Fibroblast of lung (primary cell): Measurements from ENCODE around the gene ATG2A. TPM values are rescaled to one million over a fixed set of nuclear protein-coding genes. Genes with fewer than 3 reads are reported as not detected.

Experiments
- DNase-seq, 2 donors: peaks; one replicate each; pipeline versions ENCODE4 v3.0.0 to v3.0.0-alpha.2; 2010; ENCODE audit warnings: low read depth in 2 of 2
- H2AFZ ChIP-seq: 2 replicates; pipeline ENCODE4 v1.5.1; 2012; ENCODE audit warnings: low read length, control low read depth, inconsistent platforms
- H3K27ac ChIP-seq: 2 replicates; pipeline ENCODE4 v1.5.1; 2011; ENCODE audit warnings: low read length, control low read depth; ENCODE audit not compliant: insufficient read depth
- H3K27me3 ChIP-seq: 2 replicates; pipeline ENCODE4 v1.5.1; 2011; ENCODE audit warnings: mild to moderate bottlenecking, low read length; ENCODE audit not compliant: control insufficient read depth, insufficient read depth
- H3K36me3 ChIP-seq: 2 replicates; pipeline ENCODE4 v1.5.1; 2011; ENCODE audit warnings: low read length; ENCODE audit not compliant: control insufficient read depth, insufficient read depth
- H3K4me1 ChIP-seq: 2 replicates; pipeline ENCODE4 v1.5.1; 2011; ENCODE audit warnings: low read length; ENCODE audit not compliant: control insufficient read depth, insufficient read depth; ENCODE audit errors: extremely low read depth
- H3K4me2 ChIP-seq: 2 replicates; pipeline ENCODE4 v1.5.1; 2011; ENCODE audit warnings: low read length, control low read depth; ENCODE audit not compliant: insufficient read depth; ENCODE audit errors: extremely low read depth
- H3K4me3 ChIP-seq, 4 experiments: fragments of 200-600 bp in 1 of 4; sonication (generic) in 1 of 4; replicated peaks in 1 of 4; 2 replicates each; pipeline ENCODE4 v1.5.1; 2011 to 2016; ENCODE audit warnings: low read length in 4 of 4, low read depth in 3 of 4, mild to moderate bottlenecking in 3 of 4, control low read depth in 2 of 4, inconsistent platforms in 1 of 4, mixed read lengths in 1 of 4; ENCODE audit not compliant: insufficient read depth in 1 of 4; ENCODE audit errors: control extremely low read depth in 1 of 4
- H3K79me2 ChIP-seq: 2 replicates; pipeline ENCODE4 v1.5.1; 2012; ENCODE audit warnings: mild to moderate bottlenecking, low read length, inconsistent platforms; ENCODE audit not compliant: control insufficient read depth, insufficient read depth
- H3K9ac ChIP-seq: 2 replicates; pipeline ENCODE4 v1.5.1; 2011; ENCODE audit warnings: mild to moderate bottlenecking, low read length, control low read depth; ENCODE audit not compliant: insufficient read depth
- H3K9me3 ChIP-seq: 2 replicates; pipeline ENCODE4 v1.5.1; 2012; ENCODE audit warnings: low read depth, low read length; ENCODE audit not compliant: control insufficient read depth, insufficient read depth
- H4K20me1 ChIP-seq: 2 replicates; pipeline ENCODE4 v1.5.1; 2011; ENCODE audit warnings: low read length; ENCODE audit not compliant: control insufficient read depth, insufficient read depth; ENCODE audit errors: extremely low read depth
- CTCF ChIP-seq, 2 donors: IDR thresholded peaks in 1 of 2; conservative IDR thresholded peaks in 1 of 2; 1 replicate in 1 of 2; 2 replicates in 1 of 2; pipeline ENCODE4 v1.5.1; 2011 to 2012; ENCODE audit warnings: low read length in 2 of 2, control low read depth in 1 of 2, inconsistent platforms in 1 of 2, low read depth in 1 of 2, mild to moderate bottlenecking in 1 of 2
- EZH2 ChIP-seq: IDR thresholded peaks from 2 replicates; pipeline ENCODE4 v1.5.1; 2012; ENCODE audit warnings: low read length, control low read depth, mild to moderate bottlenecking; ENCODE audit errors: missing control alignments
- polyA plus RNA-seq, 2 donors: library from polyadenylated mRNA; depleted of rRNA in 1 of 2; stranded (reverse) in 1 of 2; unstranded in 1 of 2; fragments of >200 nt; gene quantifications; 2 replicates each; pipeline ENCODE4 v1.2.1, GENCODE V29; 2011 to 2012; ENCODE audit warnings: missing spikeins in 1 of 2
- total RNA-seq: library from RNA; depleted of rRNA; stranded (reverse); fragments of >200 nt; gene quantifications from 2 replicates; pipeline ENCODE4 v1.2.1, GENCODE V29; 2014

The ATG2A gene
- total and polyA plus RNA-seq, 2 donors (not counting 1 experiment from before 2014, with no cell fraction given), result 3.1 to 9.9 TPM

DNA sequence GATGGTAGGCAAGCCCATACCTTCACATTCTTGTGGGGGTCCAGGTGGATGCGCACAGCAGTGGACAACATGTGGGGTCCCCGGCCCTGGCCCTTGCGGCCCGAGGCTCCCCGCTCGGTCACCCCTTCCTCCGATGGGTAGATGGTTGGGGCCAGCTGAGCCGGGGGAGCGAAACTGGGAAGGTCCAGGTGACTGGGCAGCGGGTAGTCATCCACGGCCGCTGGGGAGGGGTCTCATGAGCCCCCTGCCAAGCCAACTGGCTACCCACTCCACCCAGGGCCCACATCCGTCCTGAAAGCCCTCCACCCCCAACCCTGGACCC lies 10.7 kb downstream of the ATG2A start:
- H4K20me1 ChIP-seq, result no peaks in the 10 kb centered on the region
- no peak for TF ChIP-seq EZH2
- no peak for TF ChIP-seq CTCF (conservative IDR thresholded peaks at IDR 0.05 in 1 of 2, IDR thresholded peaks at IDR 0.05 in 1 of 2; ENCODE audit: low read depth in 1 of 2, low read length in 2 of 2)
- H3K27ac ChIP-seq, result no peak overlapping the region
- DNase-seq, result no peak
- H3K9me3 ChIP-seq, result no peaks in the 10 kb centered on the region
- H3K27me3 ChIP-seq, result no peaks in the 10 kb centered on the region
- no peaks in the 10 kb centered on the region for H3K79me2 ChIP-seq
- H3K4me2 ChIP-seq, result no peak overlapping the region
- no peak overlapping the region for H3K9ac ChIP-seq
- no peak overlapping the region for H3K4me3 ChIP-seq
- H3K4me1 ChIP-seq, result no peaks in the 10 kb centered on the region
- no peak overlapping the region for H2AFZ ChIP-seq
- peaks cover 20% of the 10 kb centered on the region for H3K36me3 ChIP-seq

DNA sequence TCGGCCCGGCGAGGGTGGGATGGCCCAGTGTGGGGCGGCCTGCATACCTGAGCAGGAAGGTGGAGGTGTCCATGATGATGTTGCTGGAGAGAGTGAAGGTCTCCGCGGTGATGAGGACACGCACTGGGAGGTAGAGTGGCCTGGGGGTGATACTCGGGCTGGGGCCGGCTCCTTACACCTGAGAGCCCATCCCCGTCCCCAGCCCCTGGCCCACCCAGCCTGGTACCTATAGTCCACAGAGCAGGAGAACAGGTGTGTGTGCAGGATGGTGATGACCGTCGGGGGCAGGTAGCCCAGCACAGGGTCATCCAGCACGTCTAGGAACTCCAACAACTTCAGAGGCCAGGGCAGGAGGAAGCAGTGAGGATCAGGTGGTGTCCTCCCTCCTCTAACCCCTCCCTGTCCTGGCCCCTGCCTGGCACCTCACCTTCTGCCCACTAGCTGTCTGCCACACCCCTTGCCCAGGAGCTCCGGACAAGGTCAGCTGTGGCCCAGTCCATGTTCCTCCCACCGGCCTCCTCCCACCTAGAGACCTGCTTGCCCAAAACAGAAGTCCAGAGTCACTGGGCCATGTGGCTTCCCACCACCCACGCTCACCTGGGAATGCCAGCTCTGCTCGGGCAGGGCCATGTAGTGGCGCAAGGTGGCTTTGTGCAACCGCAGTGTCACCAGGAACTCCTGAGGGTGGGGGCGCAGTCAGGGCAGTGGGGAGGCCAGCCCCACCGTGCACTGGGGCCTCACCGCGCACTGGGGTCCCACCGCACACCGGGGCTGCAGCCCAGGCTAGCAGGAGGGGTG lies 11.3 kb downstream of the ATG2A start:
- no peak for DNase-seq
- no peaks in the 10 kb centered on the region for H3K9me3 ChIP-seq
- H3K79me2 ChIP-seq, result no peaks in the 10 kb centered on the region
- no peaks in the 10 kb centered on the region for H4K20me1 ChIP-seq
- no peak overlapping the region for H3K4me2 ChIP-seq
- H3K36me3 ChIP-seq, result peaks cover 17% of the 10 kb centered on the region
- no peaks in the 10 kb centered on the region for H3K27me3 ChIP-seq
- no peaks in the 10 kb centered on the region for H3K4me1 ChIP-seq
- H3K27ac ChIP-seq, result no peak overlapping the region
- H2AFZ ChIP-seq, result no peak overlapping the region
- no peak overlapping the region for H3K9ac ChIP-seq
- TF ChIP-seq CTCF (conservative IDR thresholded peaks at IDR 0.05 in 1 of 2, IDR thresholded peaks at IDR 0.05 in 1 of 2; ENCODE audit: low read depth in 1 of 2, low read length in 2 of 2) (no peak), EZH2 (no peak)
- H3K4me3 ChIP-seq, result no peak overlapping the region

GRCh38 chr11:64903291-64903833 lies 13.6 kb downstream of the ATG2A start:
- Histone ChIP-seq H3K27ac (no peak overlapping the region), H3K4me2 (no peak overlapping the region), H2AFZ (no peak overlapping the region), H3K9ac (no peak overlapping the region), H3K27me3 (no peaks in the 10 kb centered on the region), H3K9me3 (no peaks in the 10 kb centered on the region), H3K4me3 (no peak overlapping the region), H4K20me1 (no peaks in the 10 kb centered on the region), H3K4me1 (no peaks in the 10 kb centered on the region), H3K79me2 (no peaks in the 10 kb centered on the region), H3K36me3 (peaks cover 18% of the 10 kb centered on the region)
- TF ChIP-seq EZH2, result no peak
- no peak for TF ChIP-seq CTCF (conservative IDR thresholded peaks at IDR 0.05 in 1 of 2, IDR thresholded peaks at IDR 0.05 in 1 of 2; ENCODE audit: low read depth in 1 of 2, low read length in 2 of 2)
- DNase-seq, result no peak
